ENCODE measurements around the gene MACC1. TPM values are rescaled to one million over a fixed set of nuclear protein-coding genes. Genes with fewer than 3 reads are reported as not detected.

MACC1 gene
- total and polyA plus RNA-seq, 2 experiments from 2014 or later: 3.4 to 13.4 TPM

DNA sequence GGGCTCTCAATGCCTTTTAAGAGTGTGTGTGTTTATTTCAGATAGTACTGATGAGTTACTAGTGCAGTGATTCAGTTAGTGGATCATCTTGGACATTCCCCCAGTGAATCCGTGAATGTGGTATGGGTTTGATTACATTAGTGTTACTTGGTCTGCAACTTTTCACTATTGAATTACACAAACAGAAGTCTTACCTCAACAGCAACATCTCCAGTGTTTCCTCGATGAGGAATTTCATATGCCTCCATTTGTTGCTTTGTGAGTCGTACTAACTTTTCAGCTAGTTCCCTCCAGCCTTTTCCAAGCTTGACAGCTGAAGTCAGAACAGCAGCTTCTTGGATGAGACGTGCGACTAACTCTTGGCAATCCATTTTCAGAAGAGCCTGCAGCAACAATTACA is 63.2 kb downstream of the MACC1 start:
- no peaks in the 10 kb centered on the region for H3K79me2 ChIP-seq (replicated peaks; ENCODE audit: insufficient read depth)
- H3K27ac ChIP-seq (ENCODE audit: low read depth): no peak overlapping the region
- H3K27me3 Mint-ChIP-seq (ENCODE audit: insufficient read depth, low read depth, poor library complexity): peaks cover 2% of the 10 kb centered on the region
- H3F3A ChIP-seq (replicated peaks; ENCODE audit: low read depth): no peaks in the 10 kb centered on the region
- TF ChIP-seq EZH2phosphoT487 (IDR thresholded peaks at IDR 0.05; ENCODE audit: unreplicated experiment): no peak
- TF ChIP-seq ZNF114 (CRISPR knock-in tag; IDR thresholded peaks at IDR 0.05): no peak
- peaks cover 6% of the 10 kb centered on the region; the same call in 1 of the 3 replicates for H3K4me1 Mint-ChIP-seq
- H3K4me3 Mint-ChIP-seq: no peak overlapping the region
- no peak overlapping the region for H2AFZ ChIP-seq
- no peak overlapping the region for H3K27ac Mint-ChIP-seq
- H3K9me2 ChIP-seq (ENCODE audit: insufficient read depth): peaks cover under 1% of the 10 kb centered on the region; the same call in 1 of the 2 replicates
- no peaks in the 10 kb centered on the region for H3K9me3 Mint-ChIP-seq
- no peaks in the 10 kb centered on the region for H3K27me3 ChIP-seq (ENCODE audit: insufficient read depth)
- H3K36me3 ChIP-seq (ENCODE audit: insufficient read depth): no peaks in the 10 kb centered on the region
- peaks cover 17% of the 10 kb centered on the region; the same call in 2 of the 3 replicates for H3K36me3 Mint-ChIP-seq (ENCODE audit: low read depth)
- no peak overlapping the region for H3K4me3 ChIP-seq
- no peaks in the 10 kb centered on the region for H4K20me1 ChIP-seq (replicated peaks; ENCODE audit: insufficient read depth)
- no peak for DNase-seq (ENCODE audit: low spot score)
- no peak overlapping the region for H3K4me2 ChIP-seq
- peaks cover 10% of the 10 kb centered on the region; the same call in 1 of the 2 replicates for H3K4me1 ChIP-seq (ENCODE audit: insufficient read depth)
- no peak for ATAC-seq

DNA sequence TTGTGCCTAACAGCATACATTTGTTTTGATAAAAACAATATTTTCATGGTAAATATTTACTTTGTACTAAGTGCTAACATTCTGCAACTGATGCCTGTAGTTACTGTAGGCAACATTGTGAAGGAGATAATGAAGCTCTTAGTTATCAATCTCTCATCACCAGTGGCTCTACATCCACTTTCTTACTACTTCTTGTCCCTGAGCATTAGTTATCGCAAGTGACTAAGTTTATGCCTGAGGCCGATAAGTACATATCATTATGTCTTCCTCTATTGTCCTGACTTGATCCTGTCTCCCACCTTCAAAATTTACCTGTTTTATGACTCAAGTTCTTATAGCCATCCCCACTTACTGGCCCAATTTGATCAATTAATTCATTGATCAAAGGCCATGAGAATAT is 63.6 kb downstream of the MACC1 start:
- Mint-ChIP-seq H3K36me3 (ENCODE audit: low read depth) (peaks cover 14% of the 10 kb centered on the region; the same call in 2 of the 3 replicates), H3K27me3 (ENCODE audit: insufficient read depth, low read depth, poor library complexity) (peaks cover 2% of the 10 kb centered on the region), H3K9me3 (no peaks in the 10 kb centered on the region), H3K27ac (no peak overlapping the region), H3K4me1 (peaks cover 4% of the 10 kb centered on the region; the same call in 1 of the 3 replicates), H3K4me3 (no peak overlapping the region)
- Histone ChIP-seq H3K4me2 (no peak overlapping the region), H3K4me3 (no peak overlapping the region), H3K79me2 (replicated peaks; ENCODE audit: insufficient read depth) (no peaks in the 10 kb centered on the region), H3K27me3 (ENCODE audit: insufficient read depth) (no peaks in the 10 kb centered on the region), H3K27ac (ENCODE audit: low read depth) (no peak overlapping the region), H3F3A (replicated peaks; ENCODE audit: low read depth) (no peaks in the 10 kb centered on the region), H4K20me1 (replicated peaks; ENCODE audit: insufficient read depth) (no peaks in the 10 kb centered on the region), H3K9me2 (ENCODE audit: insufficient read depth) (no peaks in the 10 kb centered on the region), H2AFZ (no peak overlapping the region), H3K4me1 (ENCODE audit: insufficient read depth) (0 out of 2 replicates have a peak, but pooled peaks cover 6% of the 10 kb centered on the region), H3K36me3 (ENCODE audit: insufficient read depth) (no peaks in the 10 kb centered on the region)
- DNase-seq (ENCODE audit: low spot score) (no peak), ATAC-seq (no peak)
- TF ChIP-seq STAT1 (IDR thresholded peaks at IDR 0.05; ENCODE audit: unreplicated experiment): no peak
- TF ChIP-seq ZNF114 (CRISPR knock-in tag; IDR thresholded peaks at IDR 0.05): no peak
- TF ChIP-seq ZNF331 (CRISPR knock-in tag; IDR thresholded peaks at IDR 0.05; ENCODE audit: low read depth): no peak
- no peak for TF ChIP-seq JUNB (IDR thresholded peaks at IDR 0.05; ENCODE audit: unreplicated experiment)
- TF ChIP-seq, protein P1, sequence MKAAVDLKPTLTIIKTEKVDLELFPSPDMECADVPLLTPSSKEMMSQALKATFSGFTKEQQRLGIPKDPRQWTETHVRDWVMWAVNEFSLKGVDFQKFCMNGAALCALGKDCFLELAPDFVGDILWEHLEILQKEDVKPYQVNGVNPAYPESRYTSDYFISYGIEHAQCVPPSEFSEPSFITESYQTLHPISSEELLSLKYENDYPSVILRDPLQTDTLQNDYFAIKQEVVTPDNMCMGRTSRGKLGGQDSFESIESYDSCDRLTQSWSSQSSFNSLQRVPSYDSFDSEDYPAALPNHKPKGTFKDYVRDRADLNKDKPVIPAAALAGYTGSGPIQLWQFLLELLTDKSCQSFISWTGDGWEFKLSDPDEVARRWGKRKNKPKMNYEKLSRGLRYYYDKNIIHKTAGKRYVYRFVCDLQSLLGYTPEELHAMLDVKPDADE (IDR thresholded peaks at IDR 0.05): no peak
- TF ChIP-seq POLR2AphosphoS5 (IDR thresholded peaks at IDR 0.05; ENCODE audit: low read depth): no peak
- TF ChIP-seq, protein P2, sequence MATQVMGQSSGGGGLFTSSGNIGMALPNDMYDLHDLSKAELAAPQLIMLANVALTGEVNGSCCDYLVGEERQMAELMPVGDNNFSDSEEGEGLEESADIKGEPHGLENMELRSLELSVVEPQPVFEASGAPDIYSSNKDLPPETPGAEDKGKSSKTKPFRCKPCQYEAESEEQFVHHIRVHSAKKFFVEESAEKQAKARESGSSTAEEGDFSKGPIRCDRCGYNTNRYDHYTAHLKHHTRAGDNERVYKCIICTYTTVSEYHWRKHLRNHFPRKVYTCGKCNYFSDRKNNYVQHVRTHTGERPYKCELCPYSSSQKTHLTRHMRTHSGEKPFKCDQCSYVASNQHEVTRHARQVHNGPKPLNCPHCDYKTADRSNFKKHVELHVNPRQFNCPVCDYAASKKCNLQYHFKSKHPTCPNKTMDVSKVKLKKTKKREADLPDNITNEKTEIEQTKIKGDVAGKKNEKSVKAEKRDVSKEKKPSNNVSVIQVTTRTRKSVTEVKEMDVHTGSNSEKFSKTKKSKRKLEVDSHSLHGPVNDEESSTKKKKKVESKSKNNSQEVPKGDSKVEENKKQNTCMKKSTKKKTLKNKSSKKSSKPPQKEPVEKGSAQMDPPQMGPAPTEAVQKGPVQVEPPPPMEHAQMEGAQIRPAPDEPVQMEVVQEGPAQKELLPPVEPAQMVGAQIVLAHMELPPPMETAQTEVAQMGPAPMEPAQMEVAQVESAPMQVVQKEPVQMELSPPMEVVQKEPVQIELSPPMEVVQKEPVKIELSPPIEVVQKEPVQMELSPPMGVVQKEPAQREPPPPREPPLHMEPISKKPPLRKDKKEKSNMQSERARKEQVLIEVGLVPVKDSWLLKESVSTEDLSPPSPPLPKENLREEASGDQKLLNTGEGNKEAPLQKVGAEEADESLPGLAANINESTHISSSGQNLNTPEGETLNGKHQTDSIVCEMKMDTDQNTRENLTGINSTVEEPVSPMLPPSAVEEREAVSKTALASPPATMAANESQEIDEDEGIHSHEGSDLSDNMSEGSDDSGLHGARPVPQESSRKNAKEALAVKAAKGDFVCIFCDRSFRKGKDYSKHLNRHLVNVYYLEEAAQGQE (IDR thresholded peaks at IDR 0.05; ENCODE audit: unreplicated experiment): no peak
- no peak for TF ChIP-seq CREB1 (CRISPR knock-in tag; IDR thresholded peaks at IDR 0.05; ENCODE audit: low read depth)
- no peak for TF ChIP-seq NANOG (IDR thresholded peaks at IDR 0.05; ENCODE audit: borderline replicate concordance)
- no peak for TF ChIP-seq EZH2 (IDR thresholded peaks at IDR 0.05; ENCODE audit: low read depth, unreplicated experiment)
- TF ChIP-seq, protein P3, sequence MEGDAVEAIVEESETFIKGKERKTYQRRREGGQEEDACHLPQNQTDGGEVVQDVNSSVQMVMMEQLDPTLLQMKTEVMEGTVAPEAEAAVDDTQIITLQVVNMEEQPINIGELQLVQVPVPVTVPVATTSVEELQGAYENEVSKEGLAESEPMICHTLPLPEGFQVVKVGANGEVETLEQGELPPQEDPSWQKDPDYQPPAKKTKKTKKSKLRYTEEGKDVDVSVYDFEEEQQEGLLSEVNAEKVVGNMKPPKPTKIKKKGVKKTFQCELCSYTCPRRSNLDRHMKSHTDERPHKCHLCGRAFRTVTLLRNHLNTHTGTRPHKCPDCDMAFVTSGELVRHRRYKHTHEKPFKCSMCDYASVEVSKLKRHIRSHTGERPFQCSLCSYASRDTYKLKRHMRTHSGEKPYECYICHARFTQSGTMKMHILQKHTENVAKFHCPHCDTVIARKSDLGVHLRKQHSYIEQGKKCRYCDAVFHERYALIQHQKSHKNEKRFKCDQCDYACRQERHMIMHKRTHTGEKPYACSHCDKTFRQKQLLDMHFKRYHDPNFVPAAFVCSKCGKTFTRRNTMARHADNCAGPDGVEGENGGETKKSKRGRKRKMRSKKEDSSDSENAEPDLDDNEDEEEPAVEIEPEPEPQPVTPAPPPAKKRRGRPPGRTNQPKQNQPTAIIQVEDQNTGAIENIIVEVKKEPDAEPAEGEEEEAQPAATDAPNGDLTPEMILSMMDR (conservative IDR thresholded peaks at IDR 0.05; ENCODE audit: low read depth in 2 of 2): no peak
- TF ChIP-seq EZH2phosphoT487 (IDR thresholded peaks at IDR 0.05; ENCODE audit: unreplicated experiment): no peak

Measured in GM23338 (cell line).